ENCODE results near the gene IRF7.

IRF7 gene

GRCh38 chr11:617912-618682, 2.3 kb upstream of the IRF7 start:
- TF ChIP-seq EGR1 (IDR thresholded peaks at IDR 0.05) = no peak
- TF ChIP-seq RAD21 (IDR thresholded peaks at IDR 0.05; ENCODE audit: low read depth) = no peak
- no peak for TF ChIP-seq REST (IDR thresholded peaks at IDR 0.05; ENCODE audit: low read depth)
- no peak for TF ChIP-seq FOXM1 (IDR thresholded peaks at IDR 0.05; ENCODE audit: borderline replicate concordance, low read depth)

GRCh38 chr11:617199-617911, 1.6 kb upstream of the IRF7 start:
- TF ChIP-seq TCF12 (IDR thresholded peaks at IDR 0.05; ENCODE audit: low read depth) (no peak), RAD21 (IDR thresholded peaks at IDR 0.05; ENCODE audit: low read depth) (no peak), TEAD4 (IDR thresholded peaks at IDR 0.05) (no peak), TAF1 (IDR thresholded peaks at IDR 0.05; ENCODE audit: low read depth) (no peak), CEBPB (IDR thresholded peaks at IDR 0.05) (no peak)
- TF ChIP-seq, protein P1, sequence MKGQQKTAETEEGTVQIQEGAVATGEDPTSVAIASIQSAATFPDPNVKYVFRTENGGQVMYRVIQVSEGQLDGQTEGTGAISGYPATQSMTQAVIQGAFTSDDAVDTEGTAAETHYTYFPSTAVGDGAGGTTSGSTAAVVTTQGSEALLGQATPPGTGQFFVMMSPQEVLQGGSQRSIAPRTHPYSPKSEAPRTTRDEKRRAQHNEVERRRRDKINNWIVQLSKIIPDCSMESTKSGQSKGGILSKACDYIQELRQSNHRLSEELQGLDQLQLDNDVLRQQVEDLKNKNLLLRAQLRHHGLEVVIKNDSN (IDR thresholded peaks at IDR 0.05) = no peak

- TF ChIP-seq TEAD4 (IDR thresholded peaks at IDR 0.05) = no peak
- TF ChIP-seq TCF12 (IDR thresholded peaks at IDR 0.05; ENCODE audit: low read depth) = no peak
- no peak for TF ChIP-seq ZBTB7A (IDR thresholded peaks at IDR 0.05; ENCODE audit: low read depth)
These were observed 809 bp upstream of the IRF7 start for GRCh38 chr11:616320-617198.

DNA sequence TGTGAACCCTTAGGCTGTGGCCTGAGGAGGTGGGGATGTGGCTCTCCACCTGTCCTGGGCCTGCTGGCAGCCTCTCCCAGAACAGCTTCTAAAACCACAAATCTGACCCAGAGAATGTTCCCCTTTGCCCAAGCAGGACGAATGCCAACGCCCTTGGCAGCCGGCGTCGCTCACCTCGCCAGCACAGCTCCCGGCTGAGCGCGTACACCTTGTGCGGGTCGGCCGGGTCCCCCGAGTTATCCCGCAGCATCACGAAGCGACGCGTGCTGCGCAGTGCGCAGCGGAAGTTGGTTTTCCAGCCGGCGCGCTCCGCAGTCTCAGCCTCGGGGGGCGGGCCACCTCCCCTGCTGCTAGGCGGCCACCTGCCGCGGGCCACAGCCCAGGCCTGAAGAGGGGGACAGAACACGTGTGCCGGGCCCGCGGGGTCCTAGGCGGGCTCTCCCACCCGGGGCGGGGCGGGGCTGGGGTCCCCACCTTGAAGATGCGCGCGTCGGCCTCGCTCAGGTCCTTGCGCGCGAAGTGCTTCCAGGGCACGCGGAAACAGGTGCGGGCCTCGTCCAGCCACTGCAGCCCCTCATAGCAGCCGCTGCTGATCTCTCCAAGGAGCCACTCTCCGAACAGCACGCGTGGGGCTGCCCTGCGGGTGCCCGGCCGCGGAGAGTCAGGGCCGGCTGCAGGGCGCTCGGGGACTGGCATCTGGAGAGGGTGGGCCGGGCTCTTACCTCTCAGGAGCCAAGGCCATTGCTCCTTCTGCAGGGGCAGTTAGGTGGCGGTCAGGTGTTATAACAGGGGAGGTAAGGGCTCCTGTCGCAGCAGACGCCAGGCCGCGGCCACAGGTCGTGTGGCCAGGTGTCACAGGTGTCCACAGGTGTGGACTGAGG, 887 bp downstream of the IRF7 start:
- no peak for TF ChIP-seq REST (IDR thresholded peaks at IDR 0.05; ENCODE audit: low read depth)
- TF ChIP-seq NFIC (IDR thresholded peaks at IDR 0.05) = no peak
- no peak for TF ChIP-seq YY1 (IDR thresholded peaks at IDR 0.05; ENCODE audit: low read depth)
- no peak for TF ChIP-seq TAF1 (IDR thresholded peaks at IDR 0.05; ENCODE audit: low read depth)
- TF ChIP-seq EP300 (IDR thresholded peaks at IDR 0.05; ENCODE audit: borderline replicate concordance) = no peak; the same call in 1 of the 2 replicates
- no peak for TF ChIP-seq EGR1 (IDR thresholded peaks at IDR 0.05)
- no peak for TF ChIP-seq CEBPB (IDR thresholded peaks at IDR 0.05)

DNA sequence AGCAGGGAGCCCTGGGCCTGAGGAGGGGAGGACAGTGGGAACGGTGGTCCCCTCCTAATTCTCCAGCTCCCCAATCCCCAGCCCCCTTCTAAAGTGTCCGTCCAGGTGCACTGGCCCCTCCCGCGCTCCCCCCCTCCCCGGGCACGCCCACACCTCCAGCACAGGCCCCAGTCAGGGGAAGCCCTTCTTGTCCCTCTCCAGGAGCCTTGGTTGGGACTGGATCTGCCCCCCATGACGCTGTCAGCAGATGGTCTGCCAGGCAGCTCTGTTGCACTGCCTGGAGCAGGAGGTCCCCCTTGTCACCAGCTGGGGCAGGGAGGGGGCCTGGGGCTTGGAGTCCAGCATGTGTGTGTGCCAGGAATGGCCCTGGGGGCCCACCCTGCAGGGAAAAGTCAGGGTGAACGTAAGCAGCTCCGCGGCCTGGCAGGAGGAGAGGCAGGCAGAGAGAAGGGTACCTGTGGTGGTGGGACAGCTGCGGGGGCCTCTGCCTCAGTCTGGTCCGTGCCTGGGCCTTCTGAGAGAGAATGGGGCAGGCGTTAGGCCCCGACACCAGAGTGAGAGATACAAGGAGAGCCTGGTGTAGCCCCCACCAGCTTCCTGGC, 1.6 kb downstream of the IRF7 start:
- TF ChIP-seq REST (IDR thresholded peaks at IDR 0.05; ENCODE audit: low read depth) = no peak
